GM11168 (cell line): ENCODE data around the gene BPIFA2.

Experiments used
- in situ Hi-C: fragments of 300-500 bp; cut with MboI; formaldehyde crosslinking; loops from one replicate; pipeline ENCODE4 v1.12.0; 2022; ENCODE audit warnings: low sequenced_read_pairs; ENCODE audit not compliant: unreplicated experiment

Gene BPIFA2

DNA sequence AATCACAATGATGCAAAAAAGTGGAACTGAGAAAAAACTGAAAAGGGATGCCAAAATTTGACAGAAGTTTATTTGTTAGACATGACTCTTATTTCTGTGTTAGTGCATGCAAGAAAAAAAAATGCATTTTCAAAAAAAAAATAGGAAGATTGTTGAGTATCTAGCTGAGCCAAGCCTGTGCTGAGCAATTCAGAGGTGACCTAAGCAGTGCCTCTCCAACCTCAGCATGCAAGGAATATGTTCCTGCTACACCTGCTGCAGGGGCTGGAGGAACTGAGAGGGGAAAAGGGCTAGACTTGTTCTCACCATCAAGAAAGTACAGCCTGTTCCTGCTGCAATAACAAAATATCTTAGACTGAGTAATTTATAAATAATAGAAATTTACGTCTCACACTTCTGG lies 24.0 kb downstream of the BPIFA2 start:
- in situ Hi-C loops, result no loop called here

- in situ Hi-C loops, result no loop called here
Observed at GRCh38 chr20:33192912-33193501, 25.0 kb downstream of the BPIFA2 start.

DNA sequence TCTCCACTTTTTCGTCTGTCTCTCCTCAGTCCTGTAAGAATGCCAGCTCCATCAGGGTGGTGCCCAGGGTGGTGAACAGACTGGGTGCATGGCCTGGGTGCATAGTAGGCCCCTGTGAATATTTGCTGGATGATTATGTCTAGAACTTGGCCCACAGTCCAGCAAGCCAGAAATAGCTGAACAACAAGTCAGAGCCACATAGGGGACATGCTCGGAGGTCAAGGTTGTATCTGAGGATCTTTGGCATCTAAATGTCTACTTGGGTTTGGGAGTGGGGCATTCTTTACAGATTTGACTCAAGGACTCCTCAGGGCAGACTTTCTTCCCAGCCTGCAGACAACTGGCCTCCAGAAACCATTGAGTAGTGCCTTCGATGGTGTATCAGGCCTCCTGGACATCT lies 31.1 kb downstream of the BPIFA2 start:
- in situ Hi-C loops, result no loop called here

GRCh38 chr20:33202451-33202850 lies 34.5 kb downstream of the BPIFA2 start:
- in situ Hi-C loops, result no loop called here

DNA sequence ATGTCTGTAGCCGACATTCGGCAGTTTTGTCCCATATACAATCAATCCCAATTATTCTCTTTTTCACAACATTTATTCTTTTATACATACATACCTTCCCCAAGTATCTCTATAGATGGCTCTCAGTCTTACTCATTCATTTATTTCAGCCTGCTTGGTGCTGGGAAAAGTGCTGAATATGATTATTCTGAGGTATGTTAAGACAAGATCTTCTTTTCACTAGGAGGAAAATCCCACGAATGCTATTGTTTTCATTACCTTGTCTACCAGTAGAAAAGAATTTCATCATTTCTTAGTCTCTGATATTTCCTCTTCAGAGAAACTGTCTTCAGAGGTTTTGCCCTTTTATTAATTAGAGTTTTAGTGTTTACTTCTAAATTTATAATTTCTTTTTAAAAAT lies 35.5 kb downstream of the BPIFA2 start:
- in situ Hi-C loops, result no loop called here

- in situ Hi-C loops, result no loop called here
Observed at GRCh38 chr20:33209789-33210188, 41.8 kb downstream of the BPIFA2 start.

DNA sequence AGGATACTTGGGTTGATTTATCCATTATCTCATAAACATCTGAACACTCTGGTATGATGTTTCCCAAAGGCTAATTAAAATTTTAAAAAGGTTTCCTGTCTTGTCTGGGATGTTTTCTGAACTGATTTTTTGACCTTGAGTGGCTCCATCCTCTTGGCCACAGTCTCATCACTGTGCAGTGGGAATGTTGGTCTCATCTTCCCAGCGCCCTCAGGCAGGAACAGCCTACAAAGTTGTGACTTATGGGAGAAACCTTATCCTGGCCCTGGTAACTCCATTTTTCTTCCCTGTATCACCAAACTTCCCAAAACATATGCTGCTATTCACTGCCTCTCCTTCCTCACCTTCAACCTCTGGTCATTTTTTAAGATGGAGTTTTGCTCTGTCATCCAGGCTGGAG lies 42.4 kb downstream of the BPIFA2 start:
- in situ Hi-C loops, result no loop called here

DNA sequence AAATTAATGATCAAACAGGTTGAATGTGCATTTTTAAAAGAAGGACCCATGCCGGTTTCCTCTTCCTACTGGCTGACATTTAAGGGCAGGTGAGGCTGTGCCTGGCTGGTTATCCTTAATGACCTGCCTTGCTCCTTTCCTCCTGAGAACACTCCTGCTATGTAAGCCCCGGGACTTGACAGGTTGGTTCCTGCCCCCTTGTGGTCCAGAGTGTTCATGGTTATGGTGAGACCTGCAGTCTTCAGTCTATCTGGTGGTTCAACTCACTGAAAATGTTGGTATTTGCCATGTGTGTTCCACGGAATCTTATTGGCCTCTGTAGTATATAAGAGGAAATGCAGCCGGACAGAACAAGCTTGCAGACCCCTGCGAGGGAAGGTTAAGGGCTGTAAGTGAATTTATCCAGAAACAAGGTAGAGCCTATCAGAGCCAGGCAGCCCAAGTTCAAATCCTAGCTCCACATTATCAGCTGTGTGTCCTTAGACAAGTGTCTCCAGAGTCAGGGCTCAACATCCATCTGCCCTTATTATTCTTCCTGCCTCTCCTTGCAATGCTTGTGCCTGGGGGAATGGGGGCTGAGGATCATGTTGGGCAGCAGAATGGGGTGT lies 44.0 kb downstream of the BPIFA2 start:
- in situ Hi-C loops, result no loop called here

GRCh38 chr20:33217052-33217451 lies 49.1 kb downstream of the BPIFA2 start, which contains the start of gene BPIFA3:
TSS of gene BPIFA3 (plus strand) at chr20:33217352. CDS start at chr20:33217537, 185 bp downstream.
- in situ Hi-C loops, result no loop called here

GRCh38 chr20:33224399-33224798 lies 56.4 kb downstream of the BPIFA2 start:
- in situ Hi-C loops, result no loop called here

- in situ Hi-C loops, result no loop called here
Observed at GRCh38 chr20:33229843-33230242, 61.9 kb downstream of the BPIFA2 start.
